Measurements from ENCODE around the gene CSNK1G1. TPM values are rescaled to one million over a fixed set of nuclear protein-coding genes. Genes with fewer than 3 reads are reported as not detected.

Gene CSNK1G1
- total RNA-seq, 2 experiments from 2014 or later: 16.7 to 20.4 TPM

DNA sequence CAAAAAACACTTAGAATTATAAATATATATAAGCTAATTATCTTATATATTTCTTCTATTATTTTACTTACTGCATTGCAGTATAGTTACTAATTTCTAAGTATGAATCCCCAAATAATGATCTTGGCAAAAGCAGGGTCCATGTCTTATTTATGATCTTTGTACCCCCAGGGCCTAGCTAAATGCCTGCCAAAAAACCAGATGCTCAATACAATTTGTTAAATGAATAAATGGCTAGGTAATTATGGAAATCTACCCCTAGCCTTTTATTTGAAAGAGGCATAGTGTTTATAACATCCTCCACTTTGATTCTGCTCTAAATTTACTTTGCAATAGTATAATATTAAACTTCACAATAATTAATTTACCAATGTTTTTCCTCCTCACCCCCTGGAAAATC lies 69.5 kb downstream of the CSNK1G1 start:
- POLR2A ChIA-PET: no interaction called here
- CTCF ChIA-PET: no interaction called here
- H3K36me3 Mint-ChIP-seq (ENCODE audit: low read depth): peaks cover 5% of the 10 kb centered on the region
- no peaks in the 10 kb centered on the region for H3K27me3 Mint-ChIP-seq
- ATAC-seq (no peak), DNase-seq (no peak)
- H3K9me3 Mint-ChIP-seq: no peaks in the 10 kb centered on the region
- TF ChIP-seq, protein P1, sequence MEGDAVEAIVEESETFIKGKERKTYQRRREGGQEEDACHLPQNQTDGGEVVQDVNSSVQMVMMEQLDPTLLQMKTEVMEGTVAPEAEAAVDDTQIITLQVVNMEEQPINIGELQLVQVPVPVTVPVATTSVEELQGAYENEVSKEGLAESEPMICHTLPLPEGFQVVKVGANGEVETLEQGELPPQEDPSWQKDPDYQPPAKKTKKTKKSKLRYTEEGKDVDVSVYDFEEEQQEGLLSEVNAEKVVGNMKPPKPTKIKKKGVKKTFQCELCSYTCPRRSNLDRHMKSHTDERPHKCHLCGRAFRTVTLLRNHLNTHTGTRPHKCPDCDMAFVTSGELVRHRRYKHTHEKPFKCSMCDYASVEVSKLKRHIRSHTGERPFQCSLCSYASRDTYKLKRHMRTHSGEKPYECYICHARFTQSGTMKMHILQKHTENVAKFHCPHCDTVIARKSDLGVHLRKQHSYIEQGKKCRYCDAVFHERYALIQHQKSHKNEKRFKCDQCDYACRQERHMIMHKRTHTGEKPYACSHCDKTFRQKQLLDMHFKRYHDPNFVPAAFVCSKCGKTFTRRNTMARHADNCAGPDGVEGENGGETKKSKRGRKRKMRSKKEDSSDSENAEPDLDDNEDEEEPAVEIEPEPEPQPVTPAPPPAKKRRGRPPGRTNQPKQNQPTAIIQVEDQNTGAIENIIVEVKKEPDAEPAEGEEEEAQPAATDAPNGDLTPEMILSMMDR (IDR thresholded peaks at IDR 0.05): no peak
- H3K27ac Mint-ChIP-seq: no peak overlapping the region
- no peak overlapping the region for H3K4me3 Mint-ChIP-seq
- peaks cover 12% of the 10 kb centered on the region for H3K4me1 Mint-ChIP-seq (ENCODE audit: low read depth)
- intact Hi-C loops (cut with micrococcal nuclease): no loop called here

GRCh38 chr15:64285871-64286270 lies 70.1 kb downstream of the CSNK1G1 start:
- no peaks in the 10 kb centered on the region for H3K27me3 Mint-ChIP-seq
- no peak for ATAC-seq
- TF ChIP-seq, protein P1 (IDR thresholded peaks at IDR 0.05): no peak
- peaks cover 12% of the 10 kb centered on the region for H3K4me1 Mint-ChIP-seq (ENCODE audit: low read depth)
- ChIA-PET CTCF (no interaction called here), POLR2A (no interaction called here)
- no peak overlapping the region for H3K27ac Mint-ChIP-seq
- H3K36me3 Mint-ChIP-seq (ENCODE audit: low read depth): peaks cover 5% of the 10 kb centered on the region
- no peak overlapping the region for H3K4me3 Mint-ChIP-seq
- intact Hi-C loops (cut with micrococcal nuclease): no loop called here
- no peaks in the 10 kb centered on the region for H3K9me3 Mint-ChIP-seq
- DNase-seq: no peak

GRCh38 chr15:64285150-64285549 lies 70.8 kb downstream of the CSNK1G1 start:
- ChIA-PET POLR2A (no interaction called here), CTCF (no interaction called here)
- no peak overlapping the region for H3K4me3 Mint-ChIP-seq
- peaks cover 6% of the 10 kb centered on the region for H3K36me3 Mint-ChIP-seq (ENCODE audit: low read depth)
- intact Hi-C loops (cut with micrococcal nuclease): no loop called here
- H3K27ac Mint-ChIP-seq: no peak overlapping the region
- TF ChIP-seq, protein P1 (IDR thresholded peaks at IDR 0.05): no peak
- ATAC-seq: no peak
- H3K27me3 Mint-ChIP-seq: no peaks in the 10 kb centered on the region
- peaks cover 10% of the 10 kb centered on the region for H3K4me1 Mint-ChIP-seq (ENCODE audit: low read depth)
- DNase-seq: no peak
- peaks cover 1% of the 10 kb centered on the region for H3K9me3 Mint-ChIP-seq

- ChIA-PET CTCF (no interaction called here), POLR2A (no interaction called here)
- Mint-ChIP-seq H3K4me3 (no peak overlapping the region), H3K27me3 (no peaks in the 10 kb centered on the region), H3K9me3 (peaks cover 1% of the 10 kb centered on the region), H3K4me1 (ENCODE audit: low read depth) (peaks cover 10% of the 10 kb centered on the region), H3K36me3 (ENCODE audit: low read depth) (peaks cover 4% of the 10 kb centered on the region), H3K27ac (no peak overlapping the region)
- intact Hi-C loops (cut with micrococcal nuclease): no loop called here
- TF ChIP-seq, protein P1 (IDR thresholded peaks at IDR 0.05): no peak
- ATAC-seq: no peak
- no peak for DNase-seq
Measured at GRCh38 chr15:64284042-64284441, 71.9 kb downstream of the CSNK1G1 start.

DNA sequence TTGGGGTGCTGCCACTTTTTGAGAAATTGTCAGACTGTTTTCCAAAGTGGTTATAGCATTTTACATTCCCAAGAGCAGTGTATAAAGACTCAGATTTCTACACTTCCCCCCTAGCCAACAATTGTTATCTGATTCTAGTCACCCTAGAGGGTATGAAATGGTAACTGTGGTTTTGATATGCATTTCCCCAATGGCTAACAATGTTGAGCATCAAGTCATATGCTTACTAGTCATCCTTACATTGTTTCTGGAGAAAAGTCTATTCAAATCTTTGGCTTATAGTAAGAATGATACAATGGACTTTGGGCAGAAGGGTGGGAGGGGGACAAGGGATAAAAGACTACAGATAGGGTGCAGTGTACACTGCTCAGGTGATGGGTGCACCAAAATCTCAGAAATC lies 73.3 kb downstream of the CSNK1G1 start:
- no peak overlapping the region for H3K27ac Mint-ChIP-seq
- no peak overlapping the region for H3K4me3 Mint-ChIP-seq

More for the DNA sequence above, 73.3 kb downstream of the CSNK1G1 start:
- POLR2A ChIA-PET: no interaction called here
- intact Hi-C loops (cut with micrococcal nuclease): no loop called here
- TF ChIP-seq, protein P1 (IDR thresholded peaks at IDR 0.05): no peak
- CTCF ChIA-PET: no interaction called here
- no peaks in the 10 kb centered on the region for H3K27me3 Mint-ChIP-seq
- H3K9me3 Mint-ChIP-seq: peaks cover 1% of the 10 kb centered on the region
- H3K36me3 Mint-ChIP-seq (ENCODE audit: low read depth): peaks cover 4% of the 10 kb centered on the region
- DNase-seq (no peak), ATAC-seq (no peak)
- peaks cover 7% of the 10 kb centered on the region for H3K4me1 Mint-ChIP-seq (ENCODE audit: low read depth)

All from activated CD8-positive, alpha-beta T cell treated with anti-CD3 and anti-CD28 coated beads for 36 hours (primary cell).